Bronchial epithelial cell (primary cell): ENCODE data around the gene STK39. TPM values are rescaled to one million over a fixed set of nuclear protein-coding genes. Genes with fewer than 3 reads are reported as not detected.

ENCODE experiments used
- DNase-seq: peaks from one replicate; pipeline ENCODE4 v3.0.0-alpha.2; 2010; ENCODE audit warnings: low read depth
- FAIRE-seq: peaks from 2 replicates; lab custom pipeline; 2011; peaks lifted over from hg19 to GRCh38; lab: Jason Lieb, UNC
- H3K27me3 ChIP-seq: 2 replicates; pipeline ENCODE4 v1.5.1; 2011; ENCODE audit warnings: low read length; ENCODE audit not compliant: control insufficient read depth, insufficient read depth
- H3K36me3 ChIP-seq: 2 replicates; pipeline ENCODE4 v1.5.1; 2011; ENCODE audit warnings: low read length; ENCODE audit not compliant: control insufficient read depth, insufficient read depth
- H3K4me3 ChIP-seq: 2 replicates; pipeline ENCODE4 v1.5.1; 2011; ENCODE audit warnings: mild to moderate bottlenecking, low read depth, low read length, control low read depth
- total RNA-seq: library from RNA; depleted of rRNA; stranded (reverse); fragments of >200 nt; gene quantifications from 2 replicates; pipeline ENCODE4 v1.2.1, GENCODE V29; 2014
- TF ChIP-seq, protein P1 (sequence below): IDR thresholded peaks from 2 replicates; pipeline ENCODE4 v1.5.1; 2011; ENCODE audit warnings: mild to moderate bottlenecking, moderate library complexity, low read length, control low read depth, inconsistent platforms; ENCODE audit not compliant: insufficient read depth, severe bottlenecking

The STK39 gene
- total RNA-seq, 1 donor from 2014 or later: 20.3 TPM

DNA sequence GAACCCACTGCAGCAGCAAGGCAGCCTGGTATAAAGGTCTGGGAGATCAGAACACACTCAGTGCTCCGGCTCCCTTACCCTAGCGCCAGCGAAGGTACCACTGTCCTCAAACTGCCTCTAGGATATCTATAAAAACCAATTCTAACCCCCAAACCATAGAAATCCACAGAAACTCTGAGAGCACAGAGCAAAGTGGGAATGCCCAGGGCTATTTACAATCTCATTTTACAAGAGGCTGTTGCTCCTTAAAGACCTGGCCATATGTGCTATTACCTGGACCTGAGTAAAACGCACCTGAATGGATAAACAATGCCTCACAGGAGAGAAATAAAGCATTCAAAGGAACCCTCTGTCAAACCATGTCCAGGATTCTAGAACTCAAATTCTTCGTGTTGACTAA is 4.3 kb downstream of the STK39 start:
- H3K36me3 ChIP-seq: no peaks in the 10 kb centered on the region
- no peaks in the 10 kb centered on the region for H3K27me3 ChIP-seq
- no peak overlapping the region for H3K4me3 ChIP-seq
- DNase-seq (no peak), FAIRE-seq (no peak)
- TF ChIP-seq, protein P1, sequence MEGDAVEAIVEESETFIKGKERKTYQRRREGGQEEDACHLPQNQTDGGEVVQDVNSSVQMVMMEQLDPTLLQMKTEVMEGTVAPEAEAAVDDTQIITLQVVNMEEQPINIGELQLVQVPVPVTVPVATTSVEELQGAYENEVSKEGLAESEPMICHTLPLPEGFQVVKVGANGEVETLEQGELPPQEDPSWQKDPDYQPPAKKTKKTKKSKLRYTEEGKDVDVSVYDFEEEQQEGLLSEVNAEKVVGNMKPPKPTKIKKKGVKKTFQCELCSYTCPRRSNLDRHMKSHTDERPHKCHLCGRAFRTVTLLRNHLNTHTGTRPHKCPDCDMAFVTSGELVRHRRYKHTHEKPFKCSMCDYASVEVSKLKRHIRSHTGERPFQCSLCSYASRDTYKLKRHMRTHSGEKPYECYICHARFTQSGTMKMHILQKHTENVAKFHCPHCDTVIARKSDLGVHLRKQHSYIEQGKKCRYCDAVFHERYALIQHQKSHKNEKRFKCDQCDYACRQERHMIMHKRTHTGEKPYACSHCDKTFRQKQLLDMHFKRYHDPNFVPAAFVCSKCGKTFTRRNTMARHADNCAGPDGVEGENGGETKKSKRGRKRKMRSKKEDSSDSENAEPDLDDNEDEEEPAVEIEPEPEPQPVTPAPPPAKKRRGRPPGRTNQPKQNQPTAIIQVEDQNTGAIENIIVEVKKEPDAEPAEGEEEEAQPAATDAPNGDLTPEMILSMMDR: no peak

DNA sequence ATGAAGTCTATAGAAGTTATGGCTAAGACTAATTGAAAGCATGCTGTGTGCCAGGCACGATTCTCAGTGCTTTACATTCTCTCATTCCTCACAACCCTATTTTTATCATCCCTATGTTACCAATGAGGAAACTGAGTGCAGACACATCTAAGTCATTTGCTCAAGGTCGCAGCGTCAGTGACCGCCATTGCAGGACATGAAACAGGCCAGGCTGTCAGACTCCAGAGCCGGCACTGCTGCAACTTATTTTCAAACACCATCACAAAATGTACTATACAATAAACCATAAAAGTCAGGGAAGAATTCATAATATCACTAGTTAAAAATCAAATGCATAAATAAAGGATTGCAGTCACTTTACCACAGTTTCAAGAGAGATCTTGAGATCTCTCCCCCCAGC is 5.6 kb downstream of the STK39 start:
- no peak overlapping the region for H3K4me3 ChIP-seq
- no peaks in the 10 kb centered on the region for H3K27me3 ChIP-seq
- H3K36me3 ChIP-seq: no peaks in the 10 kb centered on the region
- FAIRE-seq: no peak
- DNase-seq: no peak
- TF ChIP-seq, protein P1: no peak

DNA sequence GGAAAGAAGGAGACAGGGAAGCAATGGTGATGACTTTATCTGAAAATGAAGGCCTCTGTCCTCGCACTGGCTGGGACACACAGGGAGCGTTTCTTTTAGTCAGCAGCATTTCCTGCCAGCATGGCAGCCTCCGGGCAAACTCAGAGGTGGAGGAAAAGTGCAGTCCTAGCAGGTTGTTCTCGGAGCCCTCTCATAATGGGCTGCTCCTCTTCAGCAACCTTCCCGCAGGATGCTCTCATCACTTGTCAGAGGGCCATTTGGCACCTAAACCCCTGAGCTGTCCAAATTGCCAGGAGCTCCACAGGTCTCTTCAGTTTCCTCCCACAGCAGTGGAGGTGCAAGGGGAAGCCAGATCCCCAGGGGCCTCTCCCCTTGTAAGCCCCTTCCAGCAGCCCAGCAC is 6.2 kb downstream of the STK39 start:
- TF ChIP-seq, protein P1: no peak
- FAIRE-seq (no peak), DNase-seq (no peak)
- no peak overlapping the region for H3K4me3 ChIP-seq
- H3K27me3 ChIP-seq: no peaks in the 10 kb centered on the region
- no peaks in the 10 kb centered on the region for H3K36me3 ChIP-seq

DNA sequence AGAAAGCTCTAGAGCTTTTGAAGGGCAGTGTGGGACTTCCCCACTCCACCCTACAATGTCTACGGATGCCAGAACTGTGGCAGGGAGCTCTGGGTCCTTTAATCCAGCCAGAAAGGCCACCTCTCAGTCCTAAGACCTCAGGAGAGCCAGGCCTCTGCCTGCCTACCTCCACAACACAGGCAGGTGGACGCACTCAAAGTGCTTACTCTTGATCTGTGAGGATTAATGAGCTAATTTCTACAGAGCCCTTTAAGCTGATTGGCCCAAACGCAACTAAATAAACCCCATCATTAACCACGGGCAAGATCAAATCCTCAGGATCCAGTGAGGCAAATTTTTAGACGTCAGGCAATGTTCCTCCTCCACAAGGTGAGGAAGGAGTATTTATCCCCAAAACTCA is 8.1 kb downstream of the STK39 start:
- TF ChIP-seq, protein P1: no peak
- Histone ChIP-seq H3K36me3 (no peaks in the 10 kb centered on the region), H3K4me3 (no peak overlapping the region), H3K27me3 (no peaks in the 10 kb centered on the region)
- FAIRE-seq (no peak), DNase-seq (no peak)

DNA sequence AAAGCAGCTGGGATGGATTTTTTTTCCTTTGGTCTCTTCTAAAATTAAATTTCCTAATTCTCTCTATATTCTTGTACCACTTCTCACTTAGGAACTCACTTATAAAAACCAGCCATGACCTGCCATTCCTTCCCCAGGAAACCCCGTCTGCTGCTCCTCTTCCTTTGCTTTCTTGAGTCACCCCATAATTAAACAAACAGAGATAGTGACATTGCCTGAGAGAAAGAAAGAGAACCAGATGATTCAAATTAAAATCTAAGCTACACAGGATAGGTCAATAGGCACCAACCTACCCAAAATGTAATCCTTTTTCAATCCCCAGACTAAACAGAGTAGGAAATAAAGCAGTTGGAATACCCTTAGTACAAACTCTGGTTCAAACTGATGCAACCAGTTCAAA is 9.7 kb downstream of the STK39 start:
- no peaks in the 10 kb centered on the region for H3K36me3 ChIP-seq
- TF ChIP-seq, protein P1: no peak
- peak; percentile 64 for DNase-seq
- H3K27me3 ChIP-seq: no peaks in the 10 kb centered on the region
- FAIRE-seq: no peak
- no peak overlapping the region for H3K4me3 ChIP-seq

DNA sequence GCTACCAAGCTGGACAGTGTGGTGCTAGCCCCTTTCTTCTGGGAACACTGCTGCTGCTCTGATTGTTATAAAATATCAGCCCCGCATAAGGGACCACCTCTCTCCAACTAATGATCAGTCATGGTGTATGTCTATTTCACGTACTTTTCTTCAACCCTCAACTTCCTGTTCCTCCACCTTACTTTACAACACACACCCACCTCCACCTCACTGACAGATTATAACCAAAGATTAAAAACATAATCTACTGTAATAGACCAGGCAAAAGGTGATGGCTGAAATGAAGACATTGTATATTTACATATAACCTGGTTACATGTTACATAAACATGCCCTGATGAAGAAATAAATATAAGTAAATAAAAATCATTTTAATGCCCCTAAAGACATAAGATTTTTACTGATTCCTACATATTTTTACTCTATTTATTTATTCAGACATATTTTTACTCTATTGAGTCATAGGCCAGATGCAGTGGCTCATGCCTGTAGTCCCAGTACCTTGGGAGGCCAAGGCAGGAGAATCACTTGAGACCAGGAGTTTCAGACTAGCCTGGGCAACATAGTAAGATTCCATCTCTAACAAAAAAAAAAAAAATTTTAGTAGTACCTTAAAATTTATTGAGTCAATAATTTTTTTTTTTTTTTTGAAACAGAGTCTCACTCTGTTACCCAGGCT is 12.8 kb downstream of the STK39 start:
- Histone ChIP-seq H3K4me3 (no peak overlapping the region), H3K36me3 (no peaks in the 10 kb centered on the region), H3K27me3 (no peaks in the 10 kb centered on the region)
- FAIRE-seq: no peak
- TF ChIP-seq, protein P1: no peak
- no peak for DNase-seq
